Mesodermal cell (in vitro differentiated cells): ENCODE results near the gene SIM2.

ENCODE experiments used
- H3K27ac ChIP-seq: 2 replicates; pipeline ENCODE4 v1.7.0; 2013; ENCODE audit warnings: mild to moderate bottlenecking, low read depth, low read length, moderate library complexity; ENCODE audit not compliant: severe bottlenecking
- H3K36me3 ChIP-seq: 2 replicates; pipeline ENCODE4 v1.7.1; 2013; ENCODE audit warnings: mild to moderate bottlenecking, low read length, moderate library complexity; ENCODE audit not compliant: control insufficient read depth, insufficient read depth
- H3K4me1 ChIP-seq: one replicate; pipeline ENCODE4 v1.7.1; 2013; ENCODE audit warnings: mild to moderate bottlenecking, low read length; ENCODE audit not compliant: insufficient read depth, control insufficient read depth, poor library complexity, severe bottlenecking
- H3K4me3 ChIP-seq: 2 replicates; pipeline ENCODE4 v1.7.0; 2013; ENCODE audit warnings: low read length, control low read depth, mild to moderate bottlenecking; ENCODE audit not compliant: insufficient read depth, poor library complexity, severe bottlenecking; ENCODE audit errors: extremely low read depth
- H3K9me3 ChIP-seq: 2 replicates; pipeline ENCODE4 v1.7.1; 2013; ENCODE audit warnings: mild to moderate bottlenecking, low read length, moderate library complexity; ENCODE audit not compliant: control insufficient read depth
- WGBS, 2 experiments: methylation state at CpG; one replicate each; pipeline ENCODE4 v1.1.5; 2013; ENCODE audit warnings: missing lambda C conversion rate in 2 of 2; ENCODE audit not compliant: insufficient coverage in 2 of 2; 5-methylcytosine and 5-hydroxymethylcytosine counted together

The SIM2 gene

DNA sequence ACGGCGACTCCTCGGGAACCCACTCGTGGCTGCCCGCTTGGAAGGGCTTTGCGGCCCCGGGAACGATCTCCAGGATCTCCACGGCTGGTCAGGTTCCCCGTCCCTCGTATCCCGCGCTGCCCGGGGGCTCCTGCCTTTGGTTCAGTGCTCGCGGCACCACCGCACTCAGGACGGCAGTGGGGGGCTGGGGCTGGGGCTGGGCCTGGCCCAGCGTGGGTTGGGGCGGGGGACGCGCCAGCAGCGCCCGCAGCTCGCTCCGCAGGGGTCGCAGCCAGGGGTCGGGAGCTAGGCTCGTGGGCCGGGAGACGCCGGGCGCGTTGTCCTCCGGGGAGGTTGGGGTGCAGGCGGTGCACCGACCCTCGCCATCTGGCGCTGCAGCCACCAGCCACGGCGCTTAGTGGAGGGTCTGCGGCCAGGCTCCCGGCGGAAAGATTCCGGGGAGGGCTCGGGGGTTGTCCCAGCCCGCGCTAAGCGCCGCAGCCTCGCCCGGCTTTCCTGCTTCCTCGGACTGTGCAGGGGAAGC, 8.9 kb downstream of the SIM2 start:
- H3K36me3 ChIP-seq, result no peaks in the 10 kb centered on the region
- peaks cover 17% of the 10 kb centered on the region for H3K4me1 ChIP-seq
- H3K4me3 ChIP-seq, result no peak overlapping the region
- H3K27ac ChIP-seq, result no peak overlapping the region
- 1% methylated on average over 40 of the region's 53 CpGs for WGBS, 2 experiments
- no peaks in the 10 kb centered on the region for H3K9me3 ChIP-seq

DNA sequence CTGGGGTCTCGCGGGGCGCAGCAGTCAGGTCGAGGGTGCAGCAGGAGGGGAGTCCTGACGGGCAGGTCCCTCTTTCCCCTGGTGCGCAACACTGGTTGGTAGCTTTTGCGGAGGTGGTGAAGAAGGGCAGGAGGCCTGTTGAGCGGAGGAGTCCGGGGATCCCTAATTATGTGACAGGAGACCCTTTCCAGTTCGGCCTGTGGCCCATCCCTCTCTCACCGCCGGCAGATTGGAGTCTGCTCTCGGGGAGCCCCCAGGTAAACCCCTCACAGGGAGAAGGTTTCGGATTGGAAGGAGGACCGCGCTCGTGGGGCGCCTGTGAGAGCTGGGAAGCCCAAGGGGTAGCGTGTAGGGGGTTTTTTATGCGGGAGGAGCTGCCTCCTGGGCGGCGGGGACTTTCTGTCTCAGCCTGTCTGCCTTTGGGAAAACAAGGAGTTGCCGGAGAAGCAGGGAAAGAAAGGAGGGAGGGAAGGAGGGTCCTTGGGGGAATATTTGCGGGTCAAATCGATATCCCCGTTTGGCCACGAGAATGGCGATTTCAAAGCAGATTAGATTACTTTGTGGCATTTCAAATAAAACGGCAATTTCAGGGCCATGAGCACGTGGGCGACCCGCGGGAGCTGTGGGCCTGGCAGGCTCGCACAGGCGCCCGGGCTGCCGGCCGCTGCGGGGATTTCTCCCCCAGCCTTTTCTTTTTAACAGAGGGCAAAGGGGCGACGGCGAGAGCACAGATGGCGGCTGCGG, 9.5 kb downstream of the SIM2 start:
- H3K4me3 ChIP-seq, result no peak overlapping the region
- 1% methylated on average over 27 to 31 of the region's 44 CpGs for WGBS, 2 experiments
- H3K27ac ChIP-seq, result no peak overlapping the region
- no peaks in the 10 kb centered on the region for H3K9me3 ChIP-seq
- H3K4me1 ChIP-seq, result peaks cover 17% of the 10 kb centered on the region
- H3K36me3 ChIP-seq, result no peaks in the 10 kb centered on the region

DNA sequence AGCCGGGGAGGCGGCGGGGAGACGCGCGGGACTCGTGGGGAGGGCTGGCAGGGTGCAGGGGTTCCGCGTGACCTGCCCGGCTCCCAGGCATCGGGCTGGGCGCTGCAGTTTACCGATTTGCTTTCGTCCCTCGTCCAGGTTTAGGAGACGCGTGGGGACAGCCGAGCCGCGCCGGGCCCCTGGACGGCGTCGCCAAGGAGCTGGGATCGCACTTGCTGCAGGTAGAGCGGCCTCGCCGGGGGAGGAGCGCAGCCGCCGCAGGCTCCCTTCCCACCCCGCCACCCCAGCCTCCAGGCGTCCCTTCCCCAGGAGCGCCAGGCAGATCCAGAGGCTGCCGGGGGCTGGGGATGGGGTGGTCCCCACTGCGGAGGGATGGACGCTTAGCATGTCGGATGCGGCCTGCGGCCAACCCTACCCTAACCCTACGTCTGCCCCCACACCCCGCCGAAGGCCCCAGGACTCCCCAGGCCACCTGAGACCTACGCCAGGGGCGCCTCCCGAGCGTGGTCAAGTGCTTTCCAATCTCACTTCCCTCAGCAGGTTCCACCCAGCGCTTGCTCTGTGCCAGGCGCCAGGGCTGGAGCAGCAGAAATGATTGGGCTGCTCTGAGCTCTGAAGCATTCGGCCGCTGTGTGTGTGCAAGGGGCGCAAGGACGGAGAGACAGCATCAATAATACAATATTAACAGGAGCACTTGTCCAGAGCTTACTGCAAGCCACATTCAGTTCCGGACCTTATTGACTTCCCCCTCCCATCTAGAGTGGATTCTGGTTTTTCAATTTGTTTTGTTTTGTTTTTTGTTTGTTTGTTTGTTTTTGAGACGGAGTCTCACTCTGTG, 10.3 kb downstream of the SIM2 start:
- WGBS, 2 experiments, result 3% methylated on average over 23 to 38 of the region's 55 CpGs
- no peaks in the 10 kb centered on the region for H3K36me3 ChIP-seq
- H3K4me1 ChIP-seq, result peaks cover 17% of the 10 kb centered on the region
- H3K9me3 ChIP-seq, result no peaks in the 10 kb centered on the region
- H3K4me3 ChIP-seq, result no peak overlapping the region
- H3K27ac ChIP-seq, result no peak overlapping the region

DNA sequence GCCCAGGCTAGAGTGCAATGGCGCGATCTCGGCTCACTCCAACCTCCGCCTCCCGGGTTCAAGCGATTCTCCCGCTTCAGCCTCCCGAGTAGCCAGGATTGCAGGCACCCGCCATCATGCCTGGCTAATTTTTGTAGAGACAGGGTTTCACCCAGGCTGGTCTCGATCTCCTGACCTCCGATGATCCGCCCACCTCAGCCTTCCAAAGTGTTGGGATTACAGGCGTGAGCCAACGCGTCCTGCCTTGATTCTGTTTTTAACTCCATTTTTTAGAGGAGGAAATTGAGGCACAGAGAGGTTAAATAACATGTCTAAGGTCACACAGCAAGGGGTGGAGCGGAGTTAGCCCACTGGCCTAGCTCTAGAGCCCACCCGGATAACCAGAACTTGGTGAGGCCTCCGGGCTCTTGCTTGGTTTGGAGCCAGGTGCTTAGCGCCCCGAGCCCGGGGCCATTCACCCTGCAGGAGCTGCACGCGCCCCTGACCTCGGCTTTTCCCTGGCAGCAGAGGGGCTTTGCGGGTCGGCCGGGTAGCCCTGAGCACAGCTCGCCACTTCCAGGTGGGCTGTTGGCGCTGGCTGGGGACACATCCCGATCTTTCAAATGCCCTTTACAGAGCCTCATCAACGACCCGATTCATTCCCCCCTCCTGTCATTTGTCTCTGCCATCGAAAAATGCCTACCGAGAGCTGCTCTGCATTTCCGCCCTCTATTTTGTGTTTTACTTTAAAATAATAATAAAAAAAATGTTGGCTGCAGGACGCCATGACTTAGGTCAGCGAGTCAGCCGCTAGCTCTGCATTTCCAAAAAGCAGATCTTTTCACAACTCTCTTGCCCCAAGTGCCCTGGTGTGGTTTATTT, 11.2 kb downstream of the SIM2 start:
- Histone ChIP-seq H3K36me3 (no peaks in the 10 kb centered on the region), H3K4me3 (peak overlapping the region; percentile 18), H3K4me1 (peaks cover 9% of the 10 kb centered on the region), H3K27ac (no peak overlapping the region), H3K9me3 (no peaks in the 10 kb centered on the region)
- 5 to 6% methylated on average over 30 to 35 of the region's 38 CpGs for WGBS, 2 experiments

DNA sequence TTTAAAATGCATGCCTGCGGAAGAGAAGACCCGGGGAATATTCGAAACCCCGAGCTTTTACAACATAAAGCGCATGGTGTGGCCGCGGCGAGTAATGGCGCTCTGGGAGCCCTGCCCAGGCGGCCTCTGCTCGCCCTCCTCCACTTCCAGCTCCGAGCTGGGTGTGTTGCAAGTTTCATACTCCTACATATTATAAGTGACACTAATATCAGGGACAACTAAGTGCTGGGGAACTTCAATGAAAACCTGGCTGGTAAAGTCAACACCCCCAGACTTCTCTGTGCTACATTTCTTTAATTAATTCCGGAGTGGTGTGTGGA, 11.8 kb downstream of the SIM2 start:
- H3K4me1 ChIP-seq, result peaks cover 3% of the 10 kb centered on the region
- H3K4me3 ChIP-seq, result peak overlapping the region; percentile 18

DNA sequence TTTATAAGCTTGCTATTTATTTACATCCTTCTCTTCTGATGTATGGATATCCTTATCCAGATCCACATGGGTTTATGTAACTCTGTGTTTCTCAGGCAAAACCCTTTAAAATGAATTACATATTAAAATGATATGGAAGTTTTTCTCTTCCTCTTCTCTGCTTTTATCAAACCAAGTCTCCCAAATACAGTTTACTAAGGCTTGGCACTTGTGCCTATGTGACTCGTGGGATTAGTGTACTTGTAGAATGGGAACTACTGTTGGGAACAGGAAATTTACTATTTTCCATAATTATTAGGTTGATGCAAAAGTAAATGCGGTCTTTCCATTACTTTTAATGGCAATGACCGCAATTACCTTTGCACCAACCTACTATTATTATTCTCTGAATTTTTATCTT, 14.8 kb downstream of the SIM2 start:
- Histone ChIP-seq H3K4me3 (no peak overlapping the region), H3K9me3 (no peaks in the 10 kb centered on the region), H3K36me3 (no peaks in the 10 kb centered on the region), H3K27ac (no peak overlapping the region), H3K4me1 (peaks cover 3% of the 10 kb centered on the region)
- 100% methylated on average over 2 of the region's 3 CpGs; no CpG with 5 or more reads in 1 of the 2 experiments for WGBS, 2 experiments

More for the DNA sequence above, 11.8 kb downstream of the SIM2 start:
- WGBS, 2 experiments, result 0 to 4% methylated on average over 8 to 9 of the region's 13 CpGs
- Histone ChIP-seq H3K9me3 (no peaks in the 10 kb centered on the region), H3K36me3 (no peaks in the 10 kb centered on the region), H3K27ac (no peak overlapping the region)

DNA sequence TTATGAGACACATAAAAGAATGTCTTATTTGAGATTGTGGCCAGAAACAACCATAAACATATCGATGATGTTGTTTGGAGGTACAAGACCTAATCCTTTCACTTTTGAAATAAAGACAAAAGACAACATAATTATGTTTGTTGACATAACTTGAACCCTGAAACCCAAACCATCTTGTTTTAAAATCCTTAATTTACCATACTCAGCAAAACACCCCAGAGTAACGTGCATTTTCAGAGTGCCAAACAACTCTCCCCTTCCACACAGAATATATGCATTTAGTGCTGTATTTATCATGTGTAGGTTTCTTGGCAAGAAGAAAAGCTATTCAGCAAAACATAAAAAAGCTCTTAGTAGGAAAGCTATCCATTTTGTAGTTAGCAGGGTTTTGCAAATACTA, 17.5 kb downstream of the SIM2 start:
- WGBS, 2 experiments, result no CpG with 5 or more reads among the region's 2 CpGs
- H3K27ac ChIP-seq, result no peak overlapping the region
- no peaks in the 10 kb centered on the region for H3K36me3 ChIP-seq
- H3K9me3 ChIP-seq, result no peaks in the 10 kb centered on the region
- no peak overlapping the region for H3K4me3 ChIP-seq
- no peaks in the 10 kb centered on the region for H3K4me1 ChIP-seq

DNA sequence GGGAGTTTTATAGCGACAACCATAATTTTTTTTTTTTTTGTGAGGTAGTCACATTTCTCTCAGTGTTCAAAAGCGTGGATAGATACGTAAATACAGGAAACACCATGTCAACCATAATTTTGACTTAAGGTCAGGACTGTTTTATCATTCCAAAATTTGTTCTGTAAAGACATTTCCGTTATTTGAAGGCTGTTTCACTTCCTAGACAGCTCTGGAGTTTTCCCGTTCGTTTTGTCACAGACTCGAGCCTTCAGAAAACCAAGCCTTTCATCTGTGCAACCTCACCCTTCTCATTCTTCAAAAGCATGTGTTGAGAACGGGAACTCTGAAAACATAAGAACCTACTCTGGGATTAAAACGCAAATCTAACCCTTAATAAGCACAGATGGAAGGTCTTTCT, 17.9 kb downstream of the SIM2 start:
- Histone ChIP-seq H3K9me3 (no peaks in the 10 kb centered on the region), H3K4me1 (no peaks in the 10 kb centered on the region), H3K36me3 (no peaks in the 10 kb centered on the region), H3K4me3 (no peak overlapping the region), H3K27ac (no peak overlapping the region)
- whole genome bisulfite sequencing, 2 experiments, result 83 to 93% methylated on average over 6 of the region's 9 CpGs

DNA sequence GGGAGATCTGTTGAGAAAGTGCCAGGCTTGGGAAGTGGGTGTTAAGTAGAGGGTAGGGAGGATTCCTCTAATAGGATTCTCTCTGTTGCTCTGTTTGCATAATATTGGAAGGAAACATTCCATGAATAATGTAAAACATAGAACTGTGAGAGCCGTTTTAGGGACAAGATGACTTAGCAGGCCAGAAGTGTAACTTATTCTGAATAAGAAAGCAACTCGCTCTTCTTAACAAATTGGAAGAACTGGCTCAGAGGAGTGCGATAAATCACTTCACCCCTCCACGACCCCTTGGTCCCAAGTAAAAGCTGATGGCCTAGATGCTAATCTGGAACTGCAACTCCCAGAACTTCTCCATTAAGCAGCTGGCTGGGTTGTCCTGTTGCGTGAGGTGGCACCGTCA, 19.1 kb downstream of the SIM2 start:
- no peaks in the 10 kb centered on the region for H3K36me3 ChIP-seq
- no peak overlapping the region for H3K27ac ChIP-seq
- WGBS, 2 experiments, result 69 to 71% methylated on average over 6 of the region's 6 CpGs
- no peak overlapping the region for H3K4me3 ChIP-seq
- H3K4me1 ChIP-seq, result no peaks in the 10 kb centered on the region
- no peaks in the 10 kb centered on the region for H3K9me3 ChIP-seq

DNA sequence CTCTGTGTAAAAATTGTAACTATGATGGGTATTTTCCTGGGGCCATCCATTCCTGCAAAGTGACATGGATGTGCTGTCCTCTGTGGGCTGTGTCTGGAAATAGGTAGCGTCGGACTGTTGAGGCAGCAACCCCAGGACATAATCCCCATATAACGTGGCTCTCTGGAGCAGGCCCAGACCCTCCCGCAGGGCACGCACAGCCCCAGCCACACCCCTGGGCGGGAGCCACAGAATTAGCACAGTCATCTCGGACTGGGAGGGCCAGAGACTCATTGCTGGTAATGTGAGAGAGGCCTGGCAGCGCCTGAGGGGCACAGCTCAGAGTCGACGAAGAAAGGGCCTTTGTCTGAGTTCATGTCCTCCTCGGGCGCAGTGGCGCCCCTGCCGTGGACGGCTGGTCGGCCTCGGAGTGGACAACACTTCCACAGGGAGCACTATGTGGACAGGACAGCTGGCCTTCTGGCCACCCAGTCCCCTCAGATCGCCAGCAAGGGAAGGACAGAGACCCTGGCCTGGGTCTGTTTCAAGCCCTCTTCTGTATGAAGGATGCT, 20.1 kb downstream of the SIM2 start:
- Histone ChIP-seq H3K36me3 (no peaks in the 10 kb centered on the region), H3K27ac (no peak overlapping the region), H3K4me1 (no peaks in the 10 kb centered on the region), H3K9me3 (no peaks in the 10 kb centered on the region), H3K4me3 (no peak overlapping the region)
- 84 to 90% methylated on average over 17 to 18 of the region's 18 CpGs for WGBS, 2 experiments
